Breast epithelium (tissue), 4 donors: Measurements from ENCODE around the gene GNAI3. TPM values are rescaled to one million over a fixed set of nuclear protein-coding genes. Genes with fewer than 3 reads are reported as not detected.

Experiments used
- DNase-seq, 2 donors: peaks; one replicate each; pipeline ENCODE4 v3.0.0-alpha.2; 2019; ENCODE audit warnings: low spot score in 2 of 2
- H3K27ac ChIP-seq, 2 donors: fragments of 200-600 bp; sonication (generic) in 1 of 2; one replicate each; pipeline ENCODE4 v1.5.1; 2016 to 2019; ENCODE audit warnings: mild to moderate bottlenecking in 1 of 2
- H3K27me3 ChIP-seq, 2 donors: fragments of 200-600 bp; sonication (generic) in 1 of 2; one replicate each; pipeline versions ENCODE4 v1.5.1 to v1.6.0; 2017 to 2019; ENCODE audit warnings: control low read depth in 1 of 2, mild to moderate bottlenecking in 1 of 2
- H3K36me3 ChIP-seq: fragments of 200-600 bp; one replicate; pipeline ENCODE4 v1.5.1; 2019
- H3K4me1 ChIP-seq, 2 donors: fragments of 200-600 bp; sonication (generic); one replicate each; pipeline ENCODE4 v1.5.1; 2016 to 2019; ENCODE audit warnings: control low read depth in 1 of 2
- H3K4me3 ChIP-seq, 3 donors: fragments of 200-600 bp; sonication (generic); 1 replicate in 2 of 3; 2 replicates in 1 of 3; pipeline ENCODE4 v1.5.1; 2016 to 2019; ENCODE audit warnings: mild to moderate bottlenecking in 3 of 3, moderate library complexity in 2 of 3
- H3K9me3 ChIP-seq, 2 donors: fragments of 200-600 bp; sonication (generic) in 1 of 2; one replicate each; pipeline ENCODE4 v1.5.1; 2016 to 2019; ENCODE audit warnings: control low read depth in 1 of 2
- POLR2A ChIP-seq: fragments of 450-650 bp; IDR thresholded peaks from one replicate; pipeline ENCODE4 v1.6.1; 2016; ENCODE audit warnings: antibody characterized with exemption, mild to moderate bottlenecking, moderate library complexity
- POLR2AphosphoS5 ChIP-seq, 3 donors: sonication (generic); formaldehyde crosslinking; IDR thresholded peaks; one replicate each; pipeline ENCODE4 v1.6.1; 2017; ENCODE audit warnings: antibody characterized with exemption in 3 of 3
- intact Hi-C: fragments of 100-400 bp; cut with DNase I; formaldehyde crosslinking; loops from one replicate; pipeline ENCODE4 v1.15.1; 2023; ENCODE audit warnings: low total_unique reads
- total RNA-seq, 3 donors: library from RNA; depleted of rRNA; stranded (reverse); fragments of >200 nt; gene quantifications; one replicate each; pipeline ENCODE4 v1.1.0, GENCODE V29; 2016
- TF ChIP-seq, protein P1 (sequence below), 3 donors: fragments of 450-650 bp; IDR thresholded peaks; one replicate each; pipeline ENCODE4 v1.5.1; 2016 to 2017; ENCODE audit warnings: antibody characterized with exemption in 3 of 3, mild to moderate bottlenecking in 3 of 3, moderate library complexity in 3 of 3

GNAI3 gene
- total RNA-seq = 1 to 10 TPM; 5.9 to 6.9 (median 6.2) TPM

DNA sequence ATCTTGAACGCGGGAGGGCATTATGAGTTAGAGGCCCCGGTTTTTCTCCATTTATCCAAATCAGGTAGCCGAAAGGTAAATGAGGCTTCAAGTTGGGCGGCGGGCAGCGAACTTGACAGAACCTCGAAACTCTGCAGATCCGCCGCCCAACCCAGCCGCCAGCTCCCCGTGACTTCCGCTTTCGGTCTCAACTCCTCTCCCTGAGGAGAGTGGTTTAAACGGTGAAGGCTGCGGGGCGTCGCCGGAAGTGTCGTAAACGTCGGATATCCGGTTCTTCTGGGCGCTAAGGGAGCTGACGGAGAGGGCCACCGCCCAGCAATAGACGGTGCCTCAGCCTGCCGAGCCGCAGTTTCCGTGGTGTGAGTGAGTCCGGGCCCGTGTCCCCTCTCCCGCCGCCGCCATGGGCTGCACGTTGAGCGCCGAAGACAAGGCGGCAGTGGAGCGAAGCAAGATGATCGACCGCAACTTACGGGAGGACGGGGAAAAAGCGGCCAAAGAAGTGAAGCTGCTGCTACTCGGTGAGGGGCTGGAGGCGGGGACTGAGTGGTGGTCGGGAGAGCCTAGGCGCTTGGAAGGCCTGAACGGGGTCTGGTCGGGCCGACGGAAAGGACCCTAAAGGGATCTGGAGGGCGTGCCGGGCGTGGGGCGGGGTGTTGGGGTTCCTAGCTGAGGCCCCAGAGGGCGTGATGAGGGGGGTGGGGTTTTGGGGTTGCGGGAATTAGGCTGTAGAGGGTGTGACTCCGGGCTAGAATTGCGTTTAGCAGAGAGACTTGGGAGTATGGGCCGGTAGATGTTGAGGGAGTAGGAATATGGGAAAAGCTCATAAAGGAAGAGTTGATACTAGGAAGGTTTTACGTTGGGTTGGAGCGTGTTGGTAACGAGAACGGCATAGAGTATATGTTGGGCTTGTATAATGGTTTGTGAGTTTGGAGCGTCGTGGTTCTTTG is at the start of gene GNAI3:
Gene GNAI3, plus strand, starts transcription at position 295 of the 947 bp plus-strand sequence. Its CDS starts 106 bp downstream, at position 401.
- peak; percentile 95 to 96 for DNase-seq
- TF ChIP-seq, protein P1, sequence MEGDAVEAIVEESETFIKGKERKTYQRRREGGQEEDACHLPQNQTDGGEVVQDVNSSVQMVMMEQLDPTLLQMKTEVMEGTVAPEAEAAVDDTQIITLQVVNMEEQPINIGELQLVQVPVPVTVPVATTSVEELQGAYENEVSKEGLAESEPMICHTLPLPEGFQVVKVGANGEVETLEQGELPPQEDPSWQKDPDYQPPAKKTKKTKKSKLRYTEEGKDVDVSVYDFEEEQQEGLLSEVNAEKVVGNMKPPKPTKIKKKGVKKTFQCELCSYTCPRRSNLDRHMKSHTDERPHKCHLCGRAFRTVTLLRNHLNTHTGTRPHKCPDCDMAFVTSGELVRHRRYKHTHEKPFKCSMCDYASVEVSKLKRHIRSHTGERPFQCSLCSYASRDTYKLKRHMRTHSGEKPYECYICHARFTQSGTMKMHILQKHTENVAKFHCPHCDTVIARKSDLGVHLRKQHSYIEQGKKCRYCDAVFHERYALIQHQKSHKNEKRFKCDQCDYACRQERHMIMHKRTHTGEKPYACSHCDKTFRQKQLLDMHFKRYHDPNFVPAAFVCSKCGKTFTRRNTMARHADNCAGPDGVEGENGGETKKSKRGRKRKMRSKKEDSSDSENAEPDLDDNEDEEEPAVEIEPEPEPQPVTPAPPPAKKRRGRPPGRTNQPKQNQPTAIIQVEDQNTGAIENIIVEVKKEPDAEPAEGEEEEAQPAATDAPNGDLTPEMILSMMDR (IDR thresholded peaks at IDR 0.05) = peak in 1 of 3 donors; percentile 6
- TF ChIP-seq POLR2A (peak; percentile 91), POLR2AphosphoS5 (IDR thresholded peaks at IDR 0.05) (peak; percentile 96 to 98 (median 96))
- intact Hi-C loops = loop anchor here (10.0 kb wide), 1 partner anchor 216 kb away; the partner anchor contains the start of gene EPS8L3
- peak within 1 kb of the TSS; percentile 98 for H3K27ac ChIP-seq
- no peaks in the 10 kb centered on the region for H3K9me3 ChIP-seq
- no peaks in the 10 kb centered on the region for H3K27me3 ChIP-seq
- H3K4me1 ChIP-seq = peaks cover 0 to 7% of the 10 kb centered on the region in 2 donors
- H3K4me3 ChIP-seq = peak within 1 kb of the TSS; percentile 73 to 98 (median 85)
- H3K36me3 ChIP-seq = no peaks in the 10 kb centered on the region

DNA sequence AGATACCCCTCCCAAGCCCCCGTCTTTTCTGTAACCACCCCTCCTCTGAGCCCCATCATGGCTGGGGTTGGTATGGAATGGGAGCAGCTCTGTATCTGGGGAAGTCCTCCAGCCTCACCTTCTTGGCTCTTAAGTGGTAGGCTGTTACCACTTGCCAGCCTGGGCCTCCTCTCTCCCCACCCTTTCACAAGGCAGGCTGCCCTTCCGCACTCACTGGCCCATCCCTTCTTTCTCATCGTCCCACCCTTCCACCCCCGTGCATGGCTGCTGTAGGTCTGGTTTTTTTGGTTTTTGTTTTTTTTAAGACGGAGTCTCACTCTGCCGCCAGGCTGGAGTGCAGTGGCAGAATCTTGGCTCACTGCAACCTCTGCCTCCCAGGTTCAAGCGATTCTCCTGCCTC is 49.3 kb upstream of the GNAI3 start:
- no peaks in the 10 kb centered on the region for H3K4me1 ChIP-seq
- H3K36me3 ChIP-seq = no peaks in the 10 kb centered on the region
- H3K4me3 ChIP-seq = no peak overlapping the region
- H3K27me3 ChIP-seq = no peaks in the 10 kb centered on the region
- H3K9me3 ChIP-seq = no peaks in the 10 kb centered on the region
- no peak for TF ChIP-seq POLR2AphosphoS5 (IDR thresholded peaks at IDR 0.05)
- TF ChIP-seq POLR2A = no peak
- TF ChIP-seq, protein P1 (IDR thresholded peaks at IDR 0.05) = no peak
- H3K27ac ChIP-seq = no peak overlapping the region
- no peak for DNase-seq
- intact Hi-C loops = no loop called here

DNA sequence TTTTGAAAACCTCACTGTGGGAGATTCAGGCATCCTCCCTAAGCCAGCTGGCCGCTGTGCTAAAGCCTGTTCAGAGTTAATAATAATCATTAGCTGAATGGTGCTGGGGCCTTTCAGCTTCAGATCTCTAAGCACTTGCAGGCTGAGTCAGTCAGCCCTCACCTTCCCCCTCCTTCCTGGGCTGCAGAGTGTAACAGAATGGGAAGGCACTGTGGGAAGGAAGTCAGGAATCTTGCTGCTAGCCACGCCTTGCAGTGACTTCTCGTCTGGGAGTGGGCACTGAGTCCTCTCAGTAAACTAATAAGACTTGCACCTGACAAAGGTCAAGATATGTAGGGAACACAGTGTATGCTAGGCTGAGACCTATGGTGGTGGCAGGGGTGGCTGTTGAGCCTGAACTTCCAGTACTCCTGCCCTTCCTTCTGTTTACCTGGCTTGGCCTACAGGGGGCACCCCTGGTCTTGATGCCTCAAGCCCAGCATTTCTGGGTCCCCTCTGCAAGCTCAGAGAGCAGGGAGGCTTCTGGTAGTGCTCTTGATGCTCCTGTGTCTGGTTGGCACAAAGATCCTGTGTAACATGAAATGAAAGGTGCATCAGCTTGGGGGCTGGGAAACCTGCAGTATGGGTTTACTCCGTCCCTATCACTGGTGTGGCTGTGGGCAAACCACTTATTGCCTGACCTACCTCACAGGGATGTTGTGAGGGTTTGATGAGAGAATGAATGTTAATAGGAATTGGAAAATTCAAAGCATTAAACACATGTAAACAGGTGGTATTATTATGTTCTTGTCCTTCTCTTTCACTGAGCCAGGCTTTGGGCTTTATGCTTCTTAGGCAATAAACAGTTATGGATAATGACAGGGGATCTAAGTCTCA is 48.5 kb upstream of the GNAI3 start:
- intact Hi-C loops = no loop called here
- H3K9me3 ChIP-seq = no peaks in the 10 kb centered on the region
- DNase-seq = no peak
- no peak overlapping the region for H3K27ac ChIP-seq
- H3K27me3 ChIP-seq = no peaks in the 10 kb centered on the region
- H3K4me1 ChIP-seq = no peaks in the 10 kb centered on the region
- H3K36me3 ChIP-seq = no peaks in the 10 kb centered on the region
- no peak overlapping the region for H3K4me3 ChIP-seq
- TF ChIP-seq POLR2AphosphoS5 (IDR thresholded peaks at IDR 0.05) (no peak), POLR2A (no peak)

DNA sequence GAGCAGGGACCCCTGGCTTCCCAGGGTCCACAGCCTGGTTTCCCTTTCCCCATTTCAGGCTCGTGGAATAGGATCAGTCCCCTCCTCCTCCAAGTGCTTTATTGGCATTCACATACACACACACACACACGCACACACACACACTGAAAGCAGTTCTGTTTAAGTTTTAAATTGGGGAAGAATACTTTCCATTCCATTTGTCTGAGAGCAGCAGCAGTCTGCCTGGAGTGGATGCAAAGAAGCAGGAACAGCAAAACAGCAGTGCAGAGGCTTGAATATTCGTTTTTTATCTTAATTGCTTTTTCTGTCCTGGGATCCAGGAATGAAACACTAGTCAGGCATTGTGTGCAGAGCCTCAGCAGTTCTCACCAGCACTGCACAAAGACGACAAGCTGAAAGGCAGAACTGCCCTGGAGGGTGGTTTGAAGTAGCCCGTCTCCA is 47.5 kb upstream of the GNAI3 start:
- Histone ChIP-seq H3K4me3 (no peak overlapping the region), H3K9me3 (no peaks in the 10 kb centered on the region), H3K27me3 (no peaks in the 10 kb centered on the region), H3K4me1 (no peaks in the 10 kb centered on the region), H3K36me3 (no peaks in the 10 kb centered on the region), H3K27ac (no peak overlapping the region)
- intact Hi-C loops = no loop called here
- no peak for DNase-seq
- TF ChIP-seq POLR2A (no peak), POLR2AphosphoS5 (IDR thresholded peaks at IDR 0.05) (no peak)
- TF ChIP-seq, protein P1 (IDR thresholded peaks at IDR 0.05) = no peak

DNA sequence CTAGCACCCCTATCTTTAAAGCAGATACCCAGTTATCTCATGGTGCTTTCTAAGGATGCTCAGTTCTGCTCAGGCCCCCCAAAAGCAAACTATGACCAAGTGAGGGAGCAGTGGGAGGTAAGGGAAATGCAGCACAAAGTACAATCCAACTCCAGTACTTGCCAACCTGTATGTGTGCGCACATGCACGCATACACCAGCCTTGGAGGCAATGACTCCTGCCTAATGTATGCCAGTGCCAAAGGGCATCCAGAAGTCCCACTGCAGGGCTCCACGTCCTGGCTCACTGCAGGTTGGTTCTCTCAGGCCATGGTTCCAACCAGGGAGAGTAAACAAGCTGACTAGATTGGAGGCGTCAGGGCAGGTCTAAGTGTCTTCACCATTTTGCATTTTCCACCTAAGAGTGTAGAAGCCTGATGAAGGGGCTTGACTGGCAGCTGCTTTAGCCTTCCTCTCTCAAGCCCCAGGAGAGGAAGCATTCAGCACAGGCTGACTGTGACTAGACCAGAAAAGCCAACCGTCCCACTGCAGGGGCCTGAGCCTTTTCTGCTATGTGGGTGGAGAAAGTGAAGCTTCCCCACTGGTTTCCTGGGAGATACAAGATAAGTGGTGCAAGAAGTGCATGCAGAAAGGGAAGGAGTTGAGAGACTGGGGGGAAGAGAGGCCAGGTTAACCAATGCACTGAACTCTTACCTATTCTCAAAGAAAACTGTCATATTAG is 46.6 kb upstream of the GNAI3 start:
- Histone ChIP-seq H3K36me3 (no peaks in the 10 kb centered on the region), H3K4me3 (no peak overlapping the region), H3K9me3 (no peaks in the 10 kb centered on the region), H3K27ac (no peak overlapping the region), H3K27me3 (no peaks in the 10 kb centered on the region), H3K4me1 (no peaks in the 10 kb centered on the region)
- DNase-seq = no peak
- intact Hi-C loops = no loop called here
- no peak for TF ChIP-seq POLR2AphosphoS5 (IDR thresholded peaks at IDR 0.05)
- TF ChIP-seq POLR2A = no peak
- TF ChIP-seq, protein P1 (IDR thresholded peaks at IDR 0.05) = no peak
